ENCODE results near the gene AKT1. TPM values are rescaled to one million over a fixed set of nuclear protein-coding genes. Genes with fewer than 3 reads are reported as not detected.
A peak's percentile ranks its signal among the peaks of the same experiment; 100 is the strongest.

The AKT1 gene
- total RNA-seq, 1 donor from 2014 or later, result 155 TPM

- no peaks in the 10 kb centered on the region for H3K36me3 Mint-ChIP-seq (ENCODE audit: low read depth, unreplicated experiment)
- Histone ChIP-seq H3K9ac (ENCODE audit: low read length) (no peak overlapping the region), H3K27me3 (ENCODE audit: insufficient read depth, low read length) (peaks cover 5% of the 10 kb centered on the region), H2AFZ (ENCODE audit: low read depth, low read length) (no peak overlapping the region), H4K20me1 (ENCODE audit: insufficient read depth, low read length) (no peaks in the 10 kb centered on the region), H3K4me1 (ENCODE audit: insufficient read depth, low read length) (peaks cover 12% of the 10 kb centered on the region), H3K9me3 (ENCODE audit: insufficient read depth, low read depth, low read length) (no peaks in the 10 kb centered on the region), H3K79me2 (ENCODE audit: insufficient read depth, low read length) (no peaks in the 10 kb centered on the region), H3K4me3 (ENCODE audit: insufficient read depth, low read depth, low read length) (no peak overlapping the region), H3K27ac (ENCODE audit: low read depth, low read length) (no peak overlapping the region), H3K36me3 (ENCODE audit: insufficient read depth, low read length) (no peaks in the 10 kb centered on the region), H3K4me2 (ENCODE audit: low read length) (no peak overlapping the region)
- TF ChIP-seq EZH2 (IDR thresholded peaks at IDR 0.05; ENCODE audit: insufficient read depth, low read length), result no peak
- TF ChIP-seq CTCF (IDR thresholded peaks at IDR 0.05; ENCODE audit: insufficient read depth, low read depth, low read length), result no peak
- DNase-seq (ENCODE audit: low read depth), result no peak
- no peaks in the 10 kb centered on the region for H3K4me1 Mint-ChIP-seq (ENCODE audit: low read depth, unreplicated experiment)
- H3K27me3 Mint-ChIP-seq (ENCODE audit: low read depth, unreplicated experiment), result peaks cover 4% of the 10 kb centered on the region
- no peak overlapping the region for H3K27ac Mint-ChIP-seq (ENCODE audit: unreplicated experiment)
- peaks cover under 1% of the 10 kb centered on the region for H3K9me3 Mint-ChIP-seq (ENCODE audit: unreplicated experiment)
- no peak overlapping the region for H3K4me3 Mint-ChIP-seq (ENCODE audit: unreplicated experiment)
- no peak for FAIRE-seq
Observed at GRCh38 chr14:104830781-104831180, 35.2 kb upstream of the AKT1 start.

GRCh38 chr14:104827177-104828055 lies 31.9 kb upstream of the AKT1 start:
- no peak for FAIRE-seq
- Mint-ChIP-seq H3K4me1 (ENCODE audit: low read depth, unreplicated experiment) (peaks cover 2% of the 10 kb centered on the region), H3K4me3 (ENCODE audit: unreplicated experiment) (peak overlapping the region; percentile 85), H3K27ac (ENCODE audit: unreplicated experiment) (no peak overlapping the region), H3K9me3 (ENCODE audit: unreplicated experiment) (peaks cover 3% of the 10 kb centered on the region), H3K36me3 (ENCODE audit: low read depth, unreplicated experiment) (peaks cover 2% of the 10 kb centered on the region), H3K27me3 (ENCODE audit: low read depth, unreplicated experiment) (peaks cover 10% of the 10 kb centered on the region)
- peaks cover 14% of the 10 kb centered on the region for H3K4me1 ChIP-seq (ENCODE audit: insufficient read depth, low read length)
- H3K79me2 ChIP-seq (ENCODE audit: insufficient read depth, low read length), result no peaks in the 10 kb centered on the region
- H3K27me3 ChIP-seq (ENCODE audit: insufficient read depth, low read length), result peaks cover 5% of the 10 kb centered on the region
- peaks cover 6% of the 10 kb centered on the region for H3K9me3 ChIP-seq (ENCODE audit: insufficient read depth, low read depth, low read length)
- peak overlapping the region; percentile 58 for H3K4me3 ChIP-seq (ENCODE audit: insufficient read depth, low read depth, low read length)
- peak overlapping the region; percentile 94 for H3K4me2 ChIP-seq (ENCODE audit: low read length)
- H4K20me1 ChIP-seq (ENCODE audit: insufficient read depth, low read length), result no peaks in the 10 kb centered on the region
- peak overlapping the region; percentile 67 for H3K9ac ChIP-seq (ENCODE audit: low read length)
- peak; percentile 23 for DNase-seq (ENCODE audit: low read depth)
- peak; percentile 25 for TF ChIP-seq CTCF (IDR thresholded peaks at IDR 0.05; ENCODE audit: insufficient read depth, low read depth, low read length)
- no peak for TF ChIP-seq EZH2 (IDR thresholded peaks at IDR 0.05; ENCODE audit: insufficient read depth, low read length)
- peak overlapping the region; percentile 95 for H2AFZ ChIP-seq (ENCODE audit: low read depth, low read length)
- H3K36me3 ChIP-seq (ENCODE audit: insufficient read depth, low read length), result no peaks in the 10 kb centered on the region
- no peak overlapping the region for H3K27ac ChIP-seq (ENCODE audit: low read depth, low read length)

GRCh38 chr14:104826861-104827176 lies 31.3 kb upstream of the AKT1 start:
- Histone ChIP-seq H3K4me3 (ENCODE audit: insufficient read depth, low read depth, low read length) (peak overlapping the region; percentile 58), H4K20me1 (ENCODE audit: insufficient read depth, low read length) (no peaks in the 10 kb centered on the region), H3K27ac (ENCODE audit: low read depth, low read length) (no peak overlapping the region), H3K36me3 (ENCODE audit: insufficient read depth, low read length) (no peaks in the 10 kb centered on the region), H3K4me2 (ENCODE audit: low read length) (peak overlapping the region; percentile 94), H3K79me2 (ENCODE audit: insufficient read depth, low read length) (no peaks in the 10 kb centered on the region), H3K9me3 (ENCODE audit: insufficient read depth, low read depth, low read length) (peaks cover 6% of the 10 kb centered on the region), H3K9ac (ENCODE audit: low read length) (peak overlapping the region; percentile 67), H3K4me1 (ENCODE audit: insufficient read depth, low read length) (peaks cover 14% of the 10 kb centered on the region), H3K27me3 (ENCODE audit: insufficient read depth, low read length) (peaks cover 5% of the 10 kb centered on the region), H2AFZ (ENCODE audit: low read depth, low read length) (peak overlapping the region; percentile 95)
- Mint-ChIP-seq H3K4me1 (ENCODE audit: low read depth, unreplicated experiment) (peaks cover 2% of the 10 kb centered on the region), H3K4me3 (ENCODE audit: unreplicated experiment) (peak overlapping the region; percentile 85), H3K9me3 (ENCODE audit: unreplicated experiment) (peaks cover 3% of the 10 kb centered on the region), H3K36me3 (ENCODE audit: low read depth, unreplicated experiment) (peaks cover 2% of the 10 kb centered on the region), H3K27me3 (ENCODE audit: low read depth, unreplicated experiment) (peaks cover 10% of the 10 kb centered on the region), H3K27ac (ENCODE audit: unreplicated experiment) (no peak overlapping the region)
- no peak for FAIRE-seq
- TF ChIP-seq CTCF (IDR thresholded peaks at IDR 0.05; ENCODE audit: insufficient read depth, low read depth, low read length), result no peak
- no peak for TF ChIP-seq EZH2 (IDR thresholded peaks at IDR 0.05; ENCODE audit: insufficient read depth, low read length)
- DNase-seq (ENCODE audit: low read depth), result no peak
